ENCODE measurements around the gene PTH2R.
A peak's percentile ranks its signal among the peaks of the same experiment; 100 is the strongest.
"Not testable (repeated sequence)": the region's sequence is repeated elsewhere in the genome, so short reads cannot be mapped to it uniquely, and the experiment has no call there.

Gene PTH2R

GRCh38 chr2:208396796-208397195 lies 9.8 kb upstream of the PTH2R start:
- DNase-seq (ENCODE audit: low spot score), result not testable (repeated sequence)

GRCh38 chr2:208399201-208399600 lies 7.4 kb upstream of the PTH2R start:
- no peak for DNase-seq (ENCODE audit: low spot score)

- peak; percentile 15 for DNase-seq (ENCODE audit: low spot score)
Observed at GRCh38 chr2:208407667-208408066, 1.1 kb downstream of the PTH2R start.

GRCh38 chr2:208413931-208414330 lies 7.3 kb downstream of the PTH2R start:
- DNase-seq (ENCODE audit: low spot score), result no peak

- no peak for DNase-seq (ENCODE audit: low spot score)
Observed at GRCh38 chr2:208415255-208415654, 8.7 kb downstream of the PTH2R start.

GRCh38 chr2:208415897-208416296 lies 9.3 kb downstream of the PTH2R start:
- DNase-seq (ENCODE audit: low spot score), result no peak

- no peak for DNase-seq (ENCODE audit: low spot score)
Observed at GRCh38 chr2:208426412-208427045, 19.9 kb downstream of the PTH2R start.

GRCh38 chr2:208437755-208438154 lies 31.2 kb downstream of the PTH2R start:
- DNase-seq (ENCODE audit: low spot score), result no peak

DNA sequence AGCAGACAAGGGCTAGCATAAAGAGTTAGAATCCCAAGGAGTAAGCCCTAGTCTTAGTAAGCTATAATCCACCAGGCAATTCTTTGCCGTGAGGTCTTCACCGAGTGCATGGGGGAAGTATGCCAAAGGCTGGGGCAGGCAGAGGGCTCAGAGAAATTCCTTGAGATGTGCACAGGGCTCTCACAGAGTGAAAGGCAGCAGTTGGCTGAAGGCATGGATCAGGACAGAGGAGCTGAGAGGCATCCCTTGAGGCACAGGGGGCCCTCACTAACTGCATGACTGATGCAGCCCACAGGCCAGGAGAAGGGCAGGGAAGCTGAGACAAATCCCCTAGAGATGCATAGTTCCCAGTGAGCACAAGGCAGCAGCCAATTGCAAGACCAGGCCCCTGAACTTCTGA lies 34.1 kb downstream of the PTH2R start:
- DNase-seq (ENCODE audit: low spot score), result no peak

GRCh38 chr2:208441951-208442350 lies 35.4 kb downstream of the PTH2R start:
- peak; percentile 62 for DNase-seq (ENCODE audit: low spot score)

DNA sequence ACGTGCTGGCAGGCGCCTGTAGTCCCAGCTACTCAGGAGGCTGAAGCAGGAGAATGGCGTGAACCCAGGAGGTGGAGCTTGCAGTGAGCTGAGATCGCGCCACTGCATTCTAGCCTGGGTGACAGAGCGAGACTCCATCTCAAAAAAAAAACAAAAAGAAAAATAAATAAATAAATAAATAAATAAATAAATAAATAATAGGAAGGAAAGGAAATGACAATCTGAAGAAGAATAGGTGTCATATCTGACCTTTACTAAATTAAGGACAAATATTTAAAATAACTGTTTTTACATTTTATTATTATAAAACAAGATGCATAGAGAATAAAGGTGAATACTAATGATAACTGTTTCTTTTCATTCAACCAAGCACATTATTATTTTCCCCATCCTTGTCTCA lies 40.9 kb downstream of the PTH2R start:
- not testable (repeated sequence) for DNase-seq (ENCODE audit: low spot score)

DNA sequence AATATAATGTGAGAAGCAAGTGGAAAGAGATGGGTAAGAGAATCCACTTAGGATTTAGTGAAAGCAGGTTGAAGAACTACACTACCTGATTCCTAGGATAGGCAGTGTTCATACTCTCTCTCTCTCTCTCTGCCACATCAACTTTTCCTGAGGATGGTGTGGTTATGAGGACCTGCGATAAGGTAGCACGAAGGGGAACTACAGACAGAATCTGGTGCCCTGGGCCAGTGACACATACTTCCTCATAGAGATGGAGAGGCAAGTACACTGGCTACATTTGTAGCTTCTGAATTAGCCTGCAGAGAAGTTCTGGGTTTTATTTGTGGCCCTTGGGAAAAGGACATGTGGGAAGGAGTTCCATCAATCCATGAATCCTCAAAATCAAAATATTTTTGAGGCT lies 44.5 kb downstream of the PTH2R start:
- DNase-seq (ENCODE audit: low spot score), result no peak

GRCh38 chr2:208454861-208455260 lies 48.3 kb downstream of the PTH2R start:
- DNase-seq (ENCODE audit: low spot score), result peak; percentile 22

DNA sequence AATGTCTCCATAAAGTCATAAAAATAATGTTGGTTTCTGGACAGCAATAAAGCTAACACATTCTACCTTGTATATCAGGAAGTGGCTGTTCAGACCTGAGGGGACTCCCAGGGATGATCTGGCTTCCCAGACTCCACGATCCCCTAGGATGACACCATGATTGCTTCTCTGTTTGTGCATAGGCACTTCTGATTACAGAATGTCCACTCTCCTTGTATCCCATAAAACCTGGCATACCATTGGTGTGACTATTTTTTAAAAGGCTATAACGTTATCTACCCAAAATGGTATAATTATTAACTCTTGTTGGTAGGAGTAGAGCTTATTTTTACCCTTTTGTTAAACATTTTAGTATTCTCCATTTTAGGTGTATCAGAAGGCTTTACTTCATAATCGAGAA lies 57.1 kb downstream of the PTH2R start:
- no peak for DNase-seq (ENCODE audit: low spot score)

GRCh38 chr2:208464205-208464604 lies 57.6 kb downstream of the PTH2R start:
- no peak for DNase-seq (ENCODE audit: low spot score)

DNA sequence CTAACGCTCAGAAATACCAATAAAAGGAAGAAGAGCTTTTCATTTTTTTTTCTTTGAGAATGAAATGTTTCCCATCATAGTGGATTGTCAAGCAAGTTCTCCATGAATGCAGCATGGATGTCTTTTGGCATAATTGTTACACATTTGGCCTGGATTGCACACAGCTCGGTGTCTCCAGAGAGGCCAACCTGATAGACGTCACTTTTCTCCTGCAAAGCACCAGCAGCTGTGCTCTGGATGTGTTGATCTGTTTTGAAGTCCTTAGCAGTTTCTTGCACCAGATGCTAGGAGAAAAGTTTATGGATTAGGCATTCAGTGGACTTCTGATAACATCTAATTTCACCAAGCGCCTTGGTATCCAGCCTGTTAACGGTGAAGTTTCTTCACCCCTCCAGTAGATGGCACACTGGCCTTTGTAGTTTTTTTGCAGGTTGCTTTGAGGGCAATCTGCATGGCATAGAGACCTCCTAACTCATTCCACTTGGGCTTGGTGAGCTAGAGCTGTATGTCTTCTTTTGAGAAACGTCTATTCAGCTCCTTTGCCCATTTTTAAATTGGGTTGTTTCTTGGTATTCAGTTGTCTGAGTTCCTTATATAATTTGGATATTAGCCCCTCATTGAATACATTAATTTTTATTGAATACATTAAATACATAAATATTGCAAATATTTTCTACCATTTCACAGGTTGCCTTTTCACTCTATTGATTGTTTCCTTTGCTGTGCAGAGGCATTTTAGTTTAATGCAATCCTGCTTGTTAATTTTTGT lies 59.7 kb downstream of the PTH2R start:
- DNase-seq (ENCODE audit: low spot score), result peak; percentile 15

DNA sequence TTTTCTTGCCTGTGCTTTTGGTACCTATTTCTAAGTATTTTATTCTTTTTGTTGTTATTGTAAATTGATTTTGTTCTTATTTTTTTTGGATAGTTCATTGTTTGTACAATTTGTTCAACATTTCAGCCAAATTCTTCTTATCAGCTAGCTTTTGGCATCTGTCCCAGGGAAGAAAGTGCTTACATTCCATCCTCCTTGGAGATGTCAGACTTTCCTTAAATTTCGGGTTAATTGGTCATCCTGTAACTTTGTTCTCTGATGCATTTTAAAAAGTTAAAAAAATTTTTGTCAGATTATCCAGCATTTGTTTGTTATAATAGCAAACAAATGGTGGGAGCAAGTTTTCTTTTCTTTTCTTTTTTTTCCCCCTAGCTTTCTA lies 60.3 kb downstream of the PTH2R start:
- DNase-seq (ENCODE audit: low spot score), result no peak

- DNase-seq (ENCODE audit: low spot score), result no peak
Observed at GRCh38 chr2:208467564-208467963, 61.0 kb downstream of the PTH2R start.

DNA sequence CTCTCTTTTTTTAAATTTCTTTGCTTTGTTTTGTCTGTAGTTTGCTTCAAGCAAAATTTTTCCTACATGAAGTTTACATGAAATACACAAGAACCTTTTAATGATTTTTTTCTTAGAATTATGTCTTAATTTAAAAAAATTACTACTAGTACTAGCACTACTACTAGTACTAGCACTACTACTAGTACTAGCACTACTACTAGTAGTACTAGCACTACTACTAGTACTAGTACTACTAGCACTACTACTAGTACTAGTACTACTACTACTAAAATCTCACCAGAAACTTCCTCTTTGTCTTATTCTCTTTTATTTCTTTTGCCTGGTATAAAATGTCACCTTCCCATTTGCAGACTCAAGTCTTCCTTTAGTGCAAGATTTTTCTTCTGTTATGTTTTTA lies 71.1 kb downstream of the PTH2R start:
- no peak for DNase-seq (ENCODE audit: low spot score)

- DNase-seq (ENCODE audit: low spot score), result no peak
Observed at GRCh38 chr2:208479342-208479741, 72.8 kb downstream of the PTH2R start.

GRCh38 chr2:208481945-208482344 lies 75.4 kb downstream of the PTH2R start:
- not testable (repeated sequence) for DNase-seq (ENCODE audit: low spot score)

DNA sequence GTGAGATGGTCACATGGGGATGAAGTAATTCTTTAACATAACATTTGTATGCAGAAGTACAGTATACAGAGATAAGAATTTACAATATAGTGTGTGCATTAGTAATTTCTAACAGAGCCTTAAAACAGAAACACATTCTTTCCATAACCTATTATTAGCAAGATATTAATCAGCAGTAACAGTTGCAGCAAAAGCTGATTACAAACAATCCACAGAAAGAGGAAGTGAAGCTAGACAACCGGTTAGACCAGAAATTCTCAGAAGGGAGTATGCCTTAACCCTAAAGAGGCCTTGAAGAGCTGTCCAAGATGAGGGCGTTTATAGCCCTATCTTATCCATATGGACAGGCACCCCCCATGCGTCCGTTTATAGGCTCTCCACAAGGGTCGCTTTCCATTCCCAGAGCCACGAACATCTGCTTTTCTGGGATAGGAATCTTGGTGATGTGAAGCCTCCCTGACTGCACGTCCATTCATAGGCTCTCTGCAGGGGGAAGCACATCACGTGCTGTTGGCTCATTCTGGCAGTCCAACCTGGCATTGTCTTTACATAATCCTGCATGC lies 75.9 kb downstream of the PTH2R start:
- not testable (repeated sequence) for DNase-seq (ENCODE audit: low spot score)

DNA sequence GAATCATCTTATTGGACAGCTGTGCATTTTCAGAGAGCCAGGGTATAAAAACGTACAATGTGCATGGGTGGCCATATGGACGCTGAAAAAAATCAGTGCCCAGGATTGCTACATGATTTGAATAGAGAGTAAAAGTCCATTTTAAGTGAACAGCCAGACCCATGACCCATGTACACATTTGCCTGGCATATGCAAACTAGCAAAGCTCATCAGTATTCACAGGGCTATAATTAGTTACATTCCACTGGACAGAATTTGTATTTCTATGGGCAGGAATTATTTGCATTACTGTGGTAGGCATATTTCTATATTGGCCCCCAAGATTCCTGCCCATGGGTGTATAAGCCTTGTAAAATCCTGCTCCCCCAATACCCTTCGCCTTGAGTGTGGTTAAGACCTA lies 78.8 kb downstream of the PTH2R start:
- DNase-seq (ENCODE audit: low spot score), result no peak

Data from putamen (tissue), 1 donor.